MM.1S (cell line): ENCODE data around the gene DISC1.
"Not testable (repeated sequence)": the region's sequence is repeated elsewhere in the genome, so short reads cannot be mapped to it uniquely, and the experiment has no call there.

Experiments used
- DNase-seq: peaks from one replicate; pipeline ENCODE4 v3.0.0-alpha.2; 2015
- H2AFZ ChIP-seq: fragments of 300-600 bp; sonication (generic); 2 replicates; pipeline ENCODE4 v1.6.0; 2016; ENCODE audit warnings: antibody characterized with exemption, low read length
- H3F3A ChIP-seq: fragments of 300-600 bp; sonication (generic); 2 replicates; pipeline ENCODE4 v1.6.1; 2016; ENCODE audit warnings: mild to moderate bottlenecking, antibody characterized with exemption, low read length, moderate library complexity, mixed read lengths; ENCODE audit not compliant: insufficient read depth
- H3K27ac ChIP-seq: fragments of 300-600 bp; sonication (generic); 2 replicates; pipeline ENCODE4 v1.5.1; 2016; ENCODE audit warnings: mild to moderate bottlenecking, low read length
- H3K27me3 ChIP-seq: fragments of 300-600 bp; sonication (generic); replicated peaks from 2 replicates; pipeline ENCODE4 v1.6.0; 2016; ENCODE audit warnings: low read length; ENCODE audit not compliant: insufficient read depth
- H3K36me3 ChIP-seq: fragments of 300-600 bp; sonication (generic); replicated peaks from 2 replicates; pipeline ENCODE4 v1.6.1; 2016; ENCODE audit warnings: mild to moderate bottlenecking, low read length, mixed read lengths; ENCODE audit not compliant: insufficient read depth
- H3K4me1 ChIP-seq: fragments of 300-600 bp; sonication (generic); 2 replicates; pipeline ENCODE4 v1.6.1; 2016; ENCODE audit warnings: low read length, mixed read lengths
- H3K4me2 ChIP-seq: fragments of 300-600 bp; sonication (generic); 2 replicates; pipeline ENCODE4 v1.6.0; 2016; ENCODE audit warnings: low read depth, low read length
- H3K4me3 ChIP-seq: fragments of 300-600 bp; sonication (generic); 2 replicates; pipeline ENCODE4 v1.5.1; 2016; ENCODE audit warnings: low read length, mixed read lengths
- H3K79me2 ChIP-seq: fragments of 300-600 bp; sonication (generic); 2 replicates; pipeline ENCODE4 v1.6.1; 2016; ENCODE audit warnings: mixed run types, low read length, mixed read lengths
- H3K9ac ChIP-seq: fragments of 300-600 bp; sonication (generic); 2 replicates; pipeline ENCODE4 v1.6.1; 2016; ENCODE audit warnings: low read length, mixed read lengths
- H3K9me2 ChIP-seq: fragments of 300-600 bp; sonication (generic); replicated peaks from 2 replicates; pipeline ENCODE4 v1.6.1; 2016; ENCODE audit warnings: mild to moderate bottlenecking, low read length, mixed read lengths; ENCODE audit not compliant: insufficient read depth
- H3K9me3 ChIP-seq: fragments of 300-600 bp; sonication (generic); replicated peaks from 2 replicates; pipeline ENCODE4 v1.6.1; 2016; ENCODE audit warnings: mild to moderate bottlenecking, low read length, mixed read lengths; ENCODE audit not compliant: insufficient read depth
- H4K20me1 ChIP-seq: fragments of 300-600 bp; sonication (generic); 2 replicates; pipeline ENCODE4 v1.6.1; 2016; ENCODE audit warnings: mild to moderate bottlenecking, low read length, moderate library complexity, mixed read lengths; ENCODE audit not compliant: insufficient read depth
- EZH2 ChIP-seq: fragments of 300-600 bp; sonication (generic); optimal IDR thresholded peaks from 2 replicates; pipeline ENCODE3; 2017; ENCODE audit warnings: low read depth, mild to moderate bottlenecking, antibody characterized with exemption, low read length, mixed read lengths
- EZH2phosphoT487 ChIP-seq: fragments of 300-600 bp; sonication (generic); IDR thresholded peaks from 2 replicates; pipeline ENCODE4 v1.6.1; 2018; ENCODE audit warnings: antibody characterized with exemption, low read length
- TF ChIP-seq, protein P1 (sequence below): fragments of 300-600 bp; sonication (generic); IDR thresholded peaks from 2 replicates; pipeline ENCODE4 v1.5.1; 2016; ENCODE audit warnings: antibody characterized with exemption, low read length, mixed read lengths

The DISC1 gene

GRCh38 chr1:231899046-231899445 is 272.5 kb downstream of the DISC1 start:
- Histone ChIP-seq H3K27me3 (no peaks in the 10 kb centered on the region), H3K4me2 (no peak overlapping the region), H3K9ac (no peak overlapping the region), H3K9me3 (no peaks in the 10 kb centered on the region), H3K9me2 (no peaks in the 10 kb centered on the region), H3K4me1 (no peaks in the 10 kb centered on the region), H3F3A (no peaks in the 10 kb centered on the region), H3K4me3 (no peak overlapping the region), H4K20me1 (no peaks in the 10 kb centered on the region), H3K36me3 (no peaks in the 10 kb centered on the region), H3K79me2 (no peaks in the 10 kb centered on the region), H2AFZ (no peak overlapping the region), H3K27ac (no peak overlapping the region)
- DNase-seq, result no peak
- TF ChIP-seq EZH2phosphoT487, result no peak
- TF ChIP-seq EZH2, result no peak
- TF ChIP-seq, protein P1, sequence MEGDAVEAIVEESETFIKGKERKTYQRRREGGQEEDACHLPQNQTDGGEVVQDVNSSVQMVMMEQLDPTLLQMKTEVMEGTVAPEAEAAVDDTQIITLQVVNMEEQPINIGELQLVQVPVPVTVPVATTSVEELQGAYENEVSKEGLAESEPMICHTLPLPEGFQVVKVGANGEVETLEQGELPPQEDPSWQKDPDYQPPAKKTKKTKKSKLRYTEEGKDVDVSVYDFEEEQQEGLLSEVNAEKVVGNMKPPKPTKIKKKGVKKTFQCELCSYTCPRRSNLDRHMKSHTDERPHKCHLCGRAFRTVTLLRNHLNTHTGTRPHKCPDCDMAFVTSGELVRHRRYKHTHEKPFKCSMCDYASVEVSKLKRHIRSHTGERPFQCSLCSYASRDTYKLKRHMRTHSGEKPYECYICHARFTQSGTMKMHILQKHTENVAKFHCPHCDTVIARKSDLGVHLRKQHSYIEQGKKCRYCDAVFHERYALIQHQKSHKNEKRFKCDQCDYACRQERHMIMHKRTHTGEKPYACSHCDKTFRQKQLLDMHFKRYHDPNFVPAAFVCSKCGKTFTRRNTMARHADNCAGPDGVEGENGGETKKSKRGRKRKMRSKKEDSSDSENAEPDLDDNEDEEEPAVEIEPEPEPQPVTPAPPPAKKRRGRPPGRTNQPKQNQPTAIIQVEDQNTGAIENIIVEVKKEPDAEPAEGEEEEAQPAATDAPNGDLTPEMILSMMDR, result no peak

DNA sequence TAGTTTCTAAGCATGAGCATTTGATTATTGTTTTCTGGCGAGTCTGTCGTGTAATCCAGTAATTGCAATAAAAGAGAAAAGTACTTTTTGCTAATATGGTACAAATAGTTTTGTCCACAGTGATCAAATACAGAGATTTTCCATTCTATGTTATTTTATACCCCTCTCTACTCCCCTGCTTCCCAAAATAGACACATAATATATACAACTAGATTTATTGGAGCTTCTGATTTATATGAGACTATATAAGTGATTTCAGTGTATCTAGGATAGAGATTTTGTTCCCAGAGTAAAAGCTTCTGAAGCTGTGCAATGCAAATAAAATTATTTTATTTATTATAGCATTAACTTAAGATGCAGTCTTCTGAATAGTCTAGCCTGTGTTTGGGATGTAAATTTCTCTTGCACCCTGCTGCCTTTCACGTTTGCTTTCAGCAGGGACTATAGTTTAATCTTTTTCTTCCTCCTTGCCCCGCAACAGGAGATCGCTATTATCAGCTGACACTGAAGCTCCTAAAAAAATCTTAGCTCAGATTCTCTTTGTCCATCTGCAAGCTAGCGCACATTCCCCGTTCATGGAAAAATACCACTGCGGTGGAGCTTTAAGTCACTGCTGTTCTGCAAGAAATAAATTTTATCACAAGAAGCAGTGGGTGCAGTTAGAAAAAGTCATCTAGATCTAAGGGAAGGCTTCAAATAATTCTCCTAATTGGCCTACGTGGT is 273.3 kb downstream of the DISC1 start:
- no peaks in the 10 kb centered on the region for H3F3A ChIP-seq
- no peaks in the 10 kb centered on the region for H4K20me1 ChIP-seq
- no peak overlapping the region for H3K27ac ChIP-seq
- H3K27me3 ChIP-seq, result no peaks in the 10 kb centered on the region
- H3K36me3 ChIP-seq, result no peaks in the 10 kb centered on the region
- no peaks in the 10 kb centered on the region for H3K9me3 ChIP-seq
- DNase-seq, result no peak
- H3K4me1 ChIP-seq, result no peaks in the 10 kb centered on the region
- no peaks in the 10 kb centered on the region for H3K79me2 ChIP-seq
- H3K9me2 ChIP-seq, result no peaks in the 10 kb centered on the region
- H3K4me3 ChIP-seq, result no peak overlapping the region
- no peak overlapping the region for H3K4me2 ChIP-seq
- H3K9ac ChIP-seq, result no peak overlapping the region
- TF ChIP-seq EZH2phosphoT487, result no peak
- TF ChIP-seq, protein P1, result no peak
- TF ChIP-seq EZH2, result no peak
- no peak overlapping the region for H2AFZ ChIP-seq

DNA sequence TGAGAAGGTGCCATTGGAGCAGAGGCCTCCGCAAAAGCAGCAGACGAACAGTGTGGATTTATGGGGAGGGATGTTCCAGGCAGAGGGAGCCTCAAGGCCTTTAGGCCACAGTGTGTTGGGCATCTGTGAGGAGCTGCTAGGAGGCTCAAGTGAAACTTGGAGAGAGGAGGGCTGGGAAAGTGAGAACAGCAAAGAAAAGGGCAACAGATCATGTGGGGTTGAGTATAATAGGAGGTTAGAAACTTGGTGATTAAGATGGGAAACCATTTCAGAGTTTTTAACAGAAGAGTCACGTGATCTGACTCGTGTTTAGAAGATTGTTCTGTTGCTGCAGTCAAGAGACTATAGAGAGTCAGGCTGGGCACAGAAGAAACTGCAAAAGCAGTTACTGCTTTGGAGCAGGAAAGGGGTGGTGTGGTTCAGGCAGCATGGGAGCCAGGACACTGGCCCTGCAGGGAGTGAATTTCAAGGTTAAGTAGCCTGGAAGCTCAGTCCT is 277.0 kb downstream of the DISC1 start:
- H3K36me3 ChIP-seq, result no peaks in the 10 kb centered on the region

GRCh38 chr1:231907310-231907709 is 280.7 kb downstream of the DISC1 start:
- not testable (repeated sequence) for H3F3A ChIP-seq, H4K20me1 ChIP-seq, H3K9ac ChIP-seq, H3K36me3 ChIP-seq, H3K9me3 ChIP-seq, H3K9me2 ChIP-seq, H3K4me3 ChIP-seq, H3K4me1 ChIP-seq, H3K27me3 ChIP-seq, H3K79me2 ChIP-seq, DNase-seq, H3K4me2 ChIP-seq, H3K27ac ChIP-seq, H2AFZ ChIP-seq

More for the DNA sequence above, 277.0 kb downstream of the DISC1 start:
- Histone ChIP-seq H3K4me3 (no peak overlapping the region), H3K27ac (no peak overlapping the region), H3K27me3 (no peaks in the 10 kb centered on the region), H3K9me2 (no peaks in the 10 kb centered on the region), H3K4me2 (no peak overlapping the region), H3K4me1 (no peaks in the 10 kb centered on the region), H3K79me2 (no peaks in the 10 kb centered on the region), H2AFZ (no peak overlapping the region), H4K20me1 (no peaks in the 10 kb centered on the region), H3K9ac (no peak overlapping the region), H3F3A (no peaks in the 10 kb centered on the region), H3K9me3 (no peaks in the 10 kb centered on the region)
- no peak for DNase-seq
- TF ChIP-seq EZH2phosphoT487 (no peak), EZH2 (no peak)
- TF ChIP-seq, protein P1, result no peak
